ENCODE measurements around the gene COX6A1.

GRCh38 chr12:120417917-120418580, 19.9 kb upstream of the COX6A1 start:
- TF ChIP-seq POLR2A (IDR thresholded peaks at IDR 0.05), result no peak
- TF ChIP-seq CTCF (IDR thresholded peaks at IDR 0.05), result no peak
